Measurements from ENCODE around the gene ESPL1. TPM values are rescaled to one million over a fixed set of nuclear protein-coding genes. Genes with fewer than 3 reads are reported as not detected.

ESPL1 gene
- total and polyA plus RNA-seq, 12 donors: 0.56 to 4.2 (median 1.1) TPM

GRCh38 chr12:53222170-53222721 lies 45.9 kb upstream of the ESPL1 start:
- intact Hi-C loops (cut with DNase I): no loop called here
- H3K4me3 ChIP-seq: peak overlapping the region in 2 of 4 donors; percentile 73 to 91
- no peaks in the 10 kb centered on the region for H3K27me3 ChIP-seq
- no peak for TF ChIP-seq CTCF (IDR thresholded peaks at IDR 0.05)
- no peak for TF ChIP-seq POLR2A (IDR thresholded peaks at IDR 0.05)
- H3K9me3 ChIP-seq (replicated peaks in 1 of 3): no peaks in the 10 kb centered on the region
- H3K36me3 ChIP-seq (replicated peaks in 1 of 2): no peaks in the 10 kb centered on the region
- peak overlapping the region in 4 of 5 donors; percentile 91 to 99 (median 97) for H3K27ac ChIP-seq
- peaks cover 30 to 53% of the 10 kb centered on the region in 2 donors for H3K4me1 ChIP-seq (replicated peaks in 1 of 2)
- WGBS, 4 donors: 42 to 54% (median 46%) methylated on average over 5 of the region's 5 CpGs
- DNase-seq: no peak

- 63 to 76% (median 70%) methylated on average over 4 of the region's 4 CpGs for WGBS, 4 donors
- no peak for DNase-seq
- TF ChIP-seq CTCF (IDR thresholded peaks at IDR 0.05) (no peak), POLR2A (IDR thresholded peaks at IDR 0.05) (no peak)
- Histone ChIP-seq H3K27ac (peak overlapping the region in 4 of 5 donors; percentile 15 to 99 (median 83)), H3K36me3 (replicated peaks in 1 of 2) (no peaks in the 10 kb centered on the region), H3K4me3 (no peak overlapping the region), H3K27me3 (no peaks in the 10 kb centered on the region), H3K4me1 (replicated peaks in 1 of 2) (peaks cover 24 to 47% of the 10 kb centered on the region in 2 donors), H3K9me3 (replicated peaks in 1 of 3) (no peaks in the 10 kb centered on the region)
- intact Hi-C loops (cut with DNase I): no loop called here
Measured at GRCh38 chr12:53222806-53223261, 45.3 kb upstream of the ESPL1 start.

- peaks cover 18 to 40% of the 10 kb centered on the region in 2 donors for H3K4me1 ChIP-seq (replicated peaks in 1 of 2)
- intact Hi-C loops (cut with DNase I): no loop called here
- peak overlapping the region in 3 of 5 donors; percentile 15 to 99 (median 69) for H3K27ac ChIP-seq
- DNase-seq: peak in 1 of 7 donors; percentile 27
- TF ChIP-seq CTCF (IDR thresholded peaks at IDR 0.05) (no peak), POLR2A (IDR thresholded peaks at IDR 0.05) (no peak)
- H3K4me3 ChIP-seq: no peak overlapping the region
- no peaks in the 10 kb centered on the region for H3K36me3 ChIP-seq (replicated peaks in 1 of 2)
- no peaks in the 10 kb centered on the region for H3K27me3 ChIP-seq
- H3K9me3 ChIP-seq (replicated peaks in 1 of 3): no peaks in the 10 kb centered on the region
- WGBS, 4 donors: 30 to 43% (median 40%) methylated on average over 6 to 16 of the region's 16 CpGs
Measured at GRCh38 chr12:53223389-53224060, 44.6 kb upstream of the ESPL1 start.

GRCh38 chr12:53224061-53224896 lies 43.8 kb upstream of the ESPL1 start:
- WGBS, 4 donors: 61 to 69% (median 67%) methylated on average over 11 of the region's 11 CpGs
- Histone ChIP-seq H3K9me3 (replicated peaks in 1 of 3) (no peaks in the 10 kb centered on the region), H3K36me3 (replicated peaks in 1 of 2) (no peaks in the 10 kb centered on the region), H3K4me1 (replicated peaks in 1 of 2) (peaks cover 10 to 33% of the 10 kb centered on the region in 2 donors), H3K4me3 (no peak overlapping the region), H3K27me3 (no peaks in the 10 kb centered on the region), H3K27ac (peak overlapping the region in 2 of 5 donors; percentile 69 to 99)
- TF ChIP-seq POLR2A (IDR thresholded peaks at IDR 0.05): no peak
- no peak for TF ChIP-seq CTCF (IDR thresholded peaks at IDR 0.05)
- DNase-seq: peak in 1 of 7 donors; percentile 18
- intact Hi-C loops (cut with DNase I): no loop called here

All from adrenal gland (tissue), 12 donors.